Measurements from ENCODE around the gene ZCCHC14. TPM values are rescaled to one million over a fixed set of nuclear protein-coding genes. Genes with fewer than 3 reads are reported as not detected.
A peak's percentile ranks its signal among the peaks of the same experiment; 100 is the strongest.

ZCCHC14 gene
- total RNA-seq, 4 donors from 2014 or later: 8.3 to 19.6 (median 14.7) TPM

DNA sequence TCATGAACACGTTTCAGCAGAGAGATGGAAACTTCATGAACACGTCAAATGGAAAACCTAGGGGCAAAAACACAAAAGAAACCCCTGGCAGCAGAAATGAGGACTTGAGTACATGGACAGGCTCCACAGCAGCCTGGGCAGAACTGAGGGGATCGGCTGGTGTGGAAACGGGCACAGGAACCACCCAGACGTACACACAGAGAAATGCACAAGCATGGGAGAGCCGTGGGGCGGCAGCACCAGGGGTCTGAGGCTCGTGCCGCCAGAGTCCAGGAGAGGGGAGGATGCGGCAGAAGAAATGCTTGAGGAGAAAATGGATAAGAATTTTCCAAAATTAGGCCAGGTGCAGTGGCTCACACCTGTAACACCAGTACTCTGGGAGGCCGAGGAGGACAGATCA lies 70.7 kb downstream of the ZCCHC14 start:
- Histone ChIP-seq H3K36me3 (peaks cover 0 to 98% (median 34%) of the 10 kb centered on the region in 3 donors), H3K4me3 (no peak overlapping the region), H3K9me3 (no peaks in the 10 kb centered on the region), H3K4me1 (peaks cover 0 to 15% (median 0%) of the 10 kb centered on the region in 3 donors), H3K27ac (no peak overlapping the region), H3K27me3 (no peaks in the 10 kb centered on the region)
- TF ChIP-seq POLR2A (IDR thresholded peaks at IDR 0.05) (no peak), CTCF (IDR thresholded peaks at IDR 0.05) (no peak)
- intact Hi-C loops (cut with DNase I): loop anchor here (10.0 kb wide), 1 partner anchor 213 kb away; no protein-coding TSS in a partner anchor
- no peak for DNase-seq
- 82 to 86% methylated on average over 11 of the region's 11 CpGs for whole genome bisulfite sequencing, 2 donors

DNA sequence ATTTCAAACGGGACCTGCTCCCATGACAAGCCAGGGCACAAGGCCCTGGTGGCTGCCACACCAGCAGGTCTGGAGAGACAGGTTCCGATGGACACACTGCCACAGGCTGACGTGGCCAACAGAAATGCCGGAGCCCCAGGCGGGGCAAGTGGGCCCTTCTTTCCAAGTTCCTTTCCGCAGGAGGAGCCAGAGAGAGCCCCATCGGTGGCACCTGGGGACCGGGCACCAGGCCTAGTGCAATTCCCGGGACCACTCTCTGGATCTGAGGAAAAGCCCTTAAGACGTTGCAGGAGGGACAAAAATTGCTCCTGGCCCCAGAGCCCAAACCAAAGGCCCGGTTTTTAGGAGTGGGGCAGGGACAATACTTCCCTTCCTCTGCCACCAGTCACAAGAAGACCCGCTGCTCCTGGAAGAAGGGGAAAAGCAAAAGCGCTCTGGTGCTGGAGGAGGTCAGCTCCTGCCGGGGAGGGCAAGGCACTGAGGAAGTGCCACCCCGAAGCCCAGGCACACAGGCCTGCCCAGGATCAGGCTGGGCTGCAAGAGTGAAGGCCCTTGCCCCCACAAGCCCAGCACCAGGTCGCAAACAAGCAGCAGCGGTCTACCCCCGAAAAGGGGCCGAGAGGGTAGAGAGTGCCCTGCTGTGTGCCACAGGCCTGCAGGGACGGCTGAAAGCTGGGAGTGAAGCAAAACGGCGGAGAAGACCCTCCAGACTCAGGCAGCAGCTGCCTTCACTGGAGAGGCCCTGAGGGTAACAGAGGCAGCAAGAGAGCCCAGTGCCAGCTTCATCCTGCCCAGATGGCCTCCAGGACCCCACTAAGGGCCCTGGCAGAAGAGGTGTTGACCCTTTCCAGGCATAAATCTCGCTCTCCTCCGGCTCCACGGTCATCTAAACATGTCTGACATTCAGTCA lies 71.6 kb downstream of the ZCCHC14 start:
- intact Hi-C loops (cut with DNase I): loop anchor here (10.0 kb wide), 1 partner anchor 214 kb away; no protein-coding TSS in a partner anchor

DNA sequence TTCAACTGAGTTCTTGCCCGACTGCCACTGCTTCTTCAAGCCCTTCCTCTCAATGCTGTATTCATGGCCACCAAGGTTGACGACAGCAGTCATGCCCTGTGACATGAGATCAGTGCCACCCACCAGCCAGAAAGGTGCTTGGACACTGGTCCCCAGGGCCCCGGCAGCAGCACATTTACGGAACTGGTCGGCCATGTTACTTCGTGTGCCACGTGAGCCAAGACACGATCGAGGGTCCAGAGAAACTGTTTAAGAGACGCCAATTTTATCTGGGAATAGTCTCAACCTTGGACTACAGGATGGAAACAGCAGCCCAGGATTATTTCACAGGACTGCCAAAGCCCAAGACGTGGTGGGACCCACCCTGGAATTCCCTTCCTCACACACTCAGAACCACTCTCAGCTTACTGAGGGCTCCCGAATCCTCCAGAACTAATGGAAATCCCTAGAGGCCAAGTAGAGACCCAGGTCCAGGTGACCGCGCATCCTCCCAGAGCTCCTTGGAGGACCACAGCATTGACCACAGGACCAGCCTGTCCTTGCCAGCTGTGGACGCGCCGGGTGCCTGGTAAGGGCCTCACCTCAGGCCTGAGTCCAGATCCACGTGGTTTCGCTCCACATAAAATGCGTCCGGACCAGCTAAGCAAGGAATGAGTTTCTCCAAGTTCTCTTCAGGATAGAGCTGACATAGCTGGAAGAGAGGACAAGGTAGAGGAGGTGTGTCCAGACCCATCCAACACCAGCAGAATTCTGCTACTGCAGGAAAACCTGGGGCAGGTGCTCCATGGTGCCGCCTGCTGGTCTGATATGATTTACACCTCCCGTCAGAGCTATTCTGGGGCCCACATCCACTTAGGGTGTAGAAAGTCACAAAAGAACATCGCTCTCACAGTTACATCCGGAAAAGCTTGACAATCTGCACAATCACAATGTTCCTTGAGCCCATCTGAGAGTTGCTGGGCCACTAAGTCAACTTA lies 72.5 kb downstream of the ZCCHC14 start:
- 85 to 95% methylated on average over 9 to 21 of the region's 25 CpGs for WGBS, 2 donors
- DNase-seq: no peak
- Histone ChIP-seq H3K27ac (no peak overlapping the region), H3K27me3 (no peaks in the 10 kb centered on the region), H3K4me3 (no peak overlapping the region), H3K36me3 (peaks cover 4 to 100% (median 45%) of the 10 kb centered on the region in 3 donors), H3K4me1 (peaks cover 0 to 15% (median 0%) of the 10 kb centered on the region in 3 donors), H3K9me3 (no peaks in the 10 kb centered on the region)
- no peak for TF ChIP-seq POLR2A (IDR thresholded peaks at IDR 0.05)
- TF ChIP-seq CTCF (IDR thresholded peaks at IDR 0.05): peak in 1 of 6 experiments; percentile 49
- intact Hi-C loops (cut with DNase I): loop anchor here (10.0 kb wide), 1 partner anchor 214 kb away; no protein-coding TSS in a partner anchor

More for the DNA sequence above, 71.6 kb downstream of the ZCCHC14 start:
- no peak overlapping the region for H3K4me3 ChIP-seq
- peaks cover 0 to 15% (median 0%) of the 10 kb centered on the region in 3 donors for H3K4me1 ChIP-seq
- no peak for TF ChIP-seq POLR2A (IDR thresholded peaks at IDR 0.05)
- no peak for TF ChIP-seq CTCF (IDR thresholded peaks at IDR 0.05)
- H3K27me3 ChIP-seq: no peaks in the 10 kb centered on the region
- WGBS, 2 donors: 86 to 89% methylated on average over 10 to 13 of the region's 25 CpGs
- peak overlapping the region in 1 of 4 donors; percentile 21 for H3K27ac ChIP-seq
- no peaks in the 10 kb centered on the region for H3K9me3 ChIP-seq
- peaks cover 0 to 99% (median 37%) of the 10 kb centered on the region in 3 donors for H3K36me3 ChIP-seq
- DNase-seq: no peak

DNA sequence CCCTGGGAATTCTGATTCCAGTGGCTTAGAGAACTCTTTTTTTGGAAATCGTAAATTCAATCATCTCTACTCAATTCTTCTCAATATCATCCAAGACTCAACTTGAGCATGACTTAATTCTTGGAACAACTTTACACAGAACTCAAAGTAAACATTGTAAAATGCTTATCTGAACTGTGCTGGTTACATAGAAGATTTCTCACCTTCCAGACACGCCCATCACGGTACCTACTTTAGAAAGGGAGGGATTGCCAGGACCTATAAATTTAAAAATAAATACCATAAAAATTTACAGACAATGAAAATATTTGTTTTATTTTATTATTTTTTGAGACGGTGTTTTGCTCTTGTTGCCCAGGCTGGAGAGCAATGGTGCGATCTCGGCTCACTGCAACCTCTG lies 74.2 kb downstream of the ZCCHC14 start:
- no peak overlapping the region for H3K27ac ChIP-seq
- TF ChIP-seq POLR2A (IDR thresholded peaks at IDR 0.05) (no peak), CTCF (IDR thresholded peaks at IDR 0.05) (no peak)
- peaks cover 11 to 100% (median 43%) of the 10 kb centered on the region in 3 donors for H3K36me3 ChIP-seq
- 63 to 65% methylated on average over 6 of the region's 6 CpGs for WGBS, 2 donors
- H3K4me3 ChIP-seq: no peak overlapping the region
- no peaks in the 10 kb centered on the region for H3K9me3 ChIP-seq
- DNase-seq: no peak
- peaks cover 0 to 15% (median 0%) of the 10 kb centered on the region in 3 donors for H3K4me1 ChIP-seq
- intact Hi-C loops (cut with DNase I): no loop called here
- no peaks in the 10 kb centered on the region for H3K27me3 ChIP-seq

Data from esophagus squamous epithelium (tissue), 5 donors.